Measurements from ENCODE around the gene ARMC2. TPM values are rescaled to one million over a fixed set of nuclear protein-coding genes. Genes with fewer than 3 reads are reported as not detected.

Gene ARMC2
- total RNA-seq, 1 donor from 2014 or later = 8.3 TPM

GRCh38 chr6:108800427-108800864 lies 47.8 kb upstream of the ARMC2 start:
- Mint-ChIP-seq H3K4me1 (ENCODE audit: low read depth) (peaks cover 9% of the 10 kb centered on the region), H3K27ac (ENCODE audit: unreplicated experiment) (no peak overlapping the region)
- no peak for DNase-seq (ENCODE audit: low spot score)

DNA sequence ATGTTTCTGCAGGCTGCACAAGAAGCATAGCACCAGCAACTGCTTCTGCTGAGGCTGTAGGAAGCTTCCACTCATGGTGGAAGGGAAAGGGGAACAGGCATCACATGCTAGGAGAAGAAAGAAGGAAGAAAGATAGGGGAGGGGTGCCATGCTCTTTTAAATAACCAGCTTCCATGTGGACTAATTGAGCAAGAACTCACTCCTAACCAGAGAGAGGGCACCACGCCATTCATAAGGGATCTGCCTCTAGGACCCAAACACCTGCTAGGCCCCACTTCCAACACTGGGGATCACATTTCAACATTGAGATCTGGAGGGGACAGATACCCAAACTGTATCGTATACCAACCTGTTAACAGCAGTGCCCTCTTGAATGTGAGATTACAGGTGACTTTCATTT lies 46.9 kb upstream of the ARMC2 start:
- peaks cover 14% of the 10 kb centered on the region for H3K4me1 Mint-ChIP-seq (ENCODE audit: low read depth)
- H3K9me3 Mint-ChIP-seq (ENCODE audit: low read depth) = no peaks in the 10 kb centered on the region
- H3K4me3 Mint-ChIP-seq (ENCODE audit: unreplicated experiment) = no peak overlapping the region
- no peak for DNase-seq (ENCODE audit: low spot score)
- H3K27ac Mint-ChIP-seq (ENCODE audit: unreplicated experiment) = no peak overlapping the region
- TF ChIP-seq, protein P1, sequence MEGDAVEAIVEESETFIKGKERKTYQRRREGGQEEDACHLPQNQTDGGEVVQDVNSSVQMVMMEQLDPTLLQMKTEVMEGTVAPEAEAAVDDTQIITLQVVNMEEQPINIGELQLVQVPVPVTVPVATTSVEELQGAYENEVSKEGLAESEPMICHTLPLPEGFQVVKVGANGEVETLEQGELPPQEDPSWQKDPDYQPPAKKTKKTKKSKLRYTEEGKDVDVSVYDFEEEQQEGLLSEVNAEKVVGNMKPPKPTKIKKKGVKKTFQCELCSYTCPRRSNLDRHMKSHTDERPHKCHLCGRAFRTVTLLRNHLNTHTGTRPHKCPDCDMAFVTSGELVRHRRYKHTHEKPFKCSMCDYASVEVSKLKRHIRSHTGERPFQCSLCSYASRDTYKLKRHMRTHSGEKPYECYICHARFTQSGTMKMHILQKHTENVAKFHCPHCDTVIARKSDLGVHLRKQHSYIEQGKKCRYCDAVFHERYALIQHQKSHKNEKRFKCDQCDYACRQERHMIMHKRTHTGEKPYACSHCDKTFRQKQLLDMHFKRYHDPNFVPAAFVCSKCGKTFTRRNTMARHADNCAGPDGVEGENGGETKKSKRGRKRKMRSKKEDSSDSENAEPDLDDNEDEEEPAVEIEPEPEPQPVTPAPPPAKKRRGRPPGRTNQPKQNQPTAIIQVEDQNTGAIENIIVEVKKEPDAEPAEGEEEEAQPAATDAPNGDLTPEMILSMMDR (IDR thresholded peaks at IDR 0.05) = no peak
- H3K27me3 Mint-ChIP-seq (ENCODE audit: low read depth) = peaks cover 1% of the 10 kb centered on the region
- no peaks in the 10 kb centered on the region for H3K36me3 Mint-ChIP-seq (ENCODE audit: low read depth)

More at GRCh38 chr6:108800427-108800864, 47.8 kb upstream of the ARMC2 start:
- peaks cover 1% of the 10 kb centered on the region for H3K27me3 Mint-ChIP-seq (ENCODE audit: low read depth)
- H3K4me3 Mint-ChIP-seq (ENCODE audit: unreplicated experiment) = no peak overlapping the region
- no peaks in the 10 kb centered on the region for H3K36me3 Mint-ChIP-seq (ENCODE audit: low read depth)
- TF ChIP-seq, protein P1 (IDR thresholded peaks at IDR 0.05) = no peak
- H3K9me3 Mint-ChIP-seq (ENCODE audit: low read depth) = no peaks in the 10 kb centered on the region

- no peak for DNase-seq (ENCODE audit: low spot score)
- Mint-ChIP-seq H3K9me3 (ENCODE audit: low read depth) (no peaks in the 10 kb centered on the region), H3K4me3 (ENCODE audit: unreplicated experiment) (no peak overlapping the region), H3K36me3 (ENCODE audit: low read depth) (no peaks in the 10 kb centered on the region), H3K4me1 (ENCODE audit: low read depth) (peaks cover 20% of the 10 kb centered on the region), H3K27ac (ENCODE audit: unreplicated experiment) (no peak overlapping the region), H3K27me3 (ENCODE audit: low read depth) (peaks cover 1% of the 10 kb centered on the region)
- TF ChIP-seq, protein P1 (IDR thresholded peaks at IDR 0.05) = no peak
Measured at GRCh38 chr6:108803982-108804490, 44.2 kb upstream of the ARMC2 start.

GRCh38 chr6:108804956-108805355 lies 43.3 kb upstream of the ARMC2 start:
- Mint-ChIP-seq H3K36me3 (ENCODE audit: low read depth) (no peaks in the 10 kb centered on the region), H3K4me3 (ENCODE audit: unreplicated experiment) (no peak overlapping the region), H3K4me1 (ENCODE audit: low read depth) (peaks cover 20% of the 10 kb centered on the region), H3K9me3 (ENCODE audit: low read depth) (no peaks in the 10 kb centered on the region), H3K27ac (ENCODE audit: unreplicated experiment) (no peak overlapping the region), H3K27me3 (ENCODE audit: low read depth) (peaks cover 1% of the 10 kb centered on the region)
- TF ChIP-seq, protein P1 (IDR thresholded peaks at IDR 0.05) = no peak
- DNase-seq (ENCODE audit: low spot score) = no peak

DNA sequence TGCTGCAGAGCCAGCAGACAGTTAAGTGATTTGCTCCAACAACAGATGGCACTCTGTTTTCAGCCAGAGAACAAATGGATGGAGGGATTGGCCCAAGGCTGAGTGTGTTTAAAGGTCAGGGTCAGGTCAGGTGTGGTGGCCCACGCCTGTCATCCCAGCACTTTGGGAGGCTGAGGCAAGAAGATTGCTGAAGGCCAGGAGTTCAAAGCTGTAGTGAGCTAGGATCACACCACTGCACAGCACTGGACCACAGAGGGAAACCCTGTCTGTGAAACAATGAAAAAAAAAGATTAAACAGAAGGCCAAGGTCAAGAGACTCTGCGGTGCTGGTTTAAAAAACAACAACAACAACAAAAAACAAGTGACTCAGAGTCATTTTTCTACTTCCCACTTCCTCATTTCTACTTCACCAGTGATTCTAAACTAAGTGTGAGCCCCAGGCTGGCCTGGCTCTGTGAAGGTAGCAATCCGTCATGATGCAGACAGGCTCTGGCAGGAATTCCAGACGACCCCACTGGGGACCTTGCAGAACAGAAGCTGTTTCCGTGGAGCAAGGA lies 42.5 kb upstream of the ARMC2 start:
- TF ChIP-seq, protein P1 (IDR thresholded peaks at IDR 0.05) = no peak
- peaks cover 15% of the 10 kb centered on the region for H3K4me1 Mint-ChIP-seq (ENCODE audit: low read depth)
- H3K36me3 Mint-ChIP-seq (ENCODE audit: low read depth) = no peaks in the 10 kb centered on the region
- no peaks in the 10 kb centered on the region for H3K9me3 Mint-ChIP-seq (ENCODE audit: low read depth)
- no peak for DNase-seq (ENCODE audit: low spot score)
- no peak overlapping the region for H3K4me3 Mint-ChIP-seq (ENCODE audit: unreplicated experiment)
- H3K27ac Mint-ChIP-seq (ENCODE audit: unreplicated experiment) = no peak overlapping the region
- peaks cover 1% of the 10 kb centered on the region for H3K27me3 Mint-ChIP-seq (ENCODE audit: low read depth)
